HG02759 (cell line): ENCODE results near the gene RRN3.
"Not testable (repeated sequence)": the region's sequence is repeated elsewhere in the genome, so short reads cannot be mapped to it uniquely, and the experiment has no call there.

ENCODE experiments used
- ATAC-seq: cut with Tn5 transposase; IDR thresholded peaks from one replicate; pipeline ENCODE4 v1.9.1; 2021; ENCODE audit warnings: mild to moderate bottlenecking, moderate library complexity; ENCODE audit not compliant: unreplicated experiment

RRN3 gene

GRCh38 chr16:15052747-15053476 lies 41.2 kb downstream of the RRN3 start:
- ATAC-seq, result no peak

GRCh38 chr16:15051387-15051951 lies 42.6 kb downstream of the RRN3 start:
- ATAC-seq, result no peak

- ATAC-seq, result not testable (repeated sequence)
Measured at GRCh38 chr16:15050440-15050839, 43.6 kb downstream of the RRN3 start.

- ATAC-seq, result no peak
Measured at GRCh38 chr16:15049581-15050180, 44.4 kb downstream of the RRN3 start.

- no peak for ATAC-seq
Measured at GRCh38 chr16:15046692-15047376, 47.2 kb downstream of the RRN3 start.

- ATAC-seq, result not testable (repeated sequence)
Measured at GRCh38 chr16:15045270-15045669, 48.8 kb downstream of the RRN3 start.

GRCh38 chr16:15044286-15044685 lies 49.8 kb downstream of the RRN3 start:
- ATAC-seq, result no peak

- no peak for ATAC-seq
Measured at GRCh38 chr16:15043344-15043743, 50.7 kb downstream of the RRN3 start.

- ATAC-seq, result no peak
Measured at GRCh38 chr16:15041271-15042004, 52.6 kb downstream of the RRN3 start.

- no peak for ATAC-seq
Measured at GRCh38 chr16:15038689-15039088, 55.4 kb downstream of the RRN3 start.

- no peak for ATAC-seq
Measured at GRCh38 chr16:15037745-15038144, 56.3 kb downstream of the RRN3 start.

- ATAC-seq, result no peak
Measured at GRCh38 chr16:15037003-15037402, 57.1 kb downstream of the RRN3 start.

GRCh38 chr16:15035163-15035729 lies 58.8 kb downstream of the RRN3 start:
- no peak for ATAC-seq

GRCh38 chr16:15034266-15035162 lies 59.6 kb downstream of the RRN3 start:
- ATAC-seq, result no peak

GRCh38 chr16:15033309-15033707 lies 60.8 kb downstream of the RRN3 start:
- no peak for ATAC-seq

GRCh38 chr16:15032547-15033308 lies 61.3 kb downstream of the RRN3 start:
- no peak for ATAC-seq

- no peak for ATAC-seq
Measured at GRCh38 chr16:15031586-15031985, 62.5 kb downstream of the RRN3 start.

GRCh38 chr16:15031179-15031578 lies 62.9 kb downstream of the RRN3 start:
- no peak for ATAC-seq

GRCh38 chr16:15029749-15030148 lies 64.3 kb downstream of the RRN3 start:
- not testable (repeated sequence) for ATAC-seq
